Prostate gland (tissue), 2 donors: ENCODE results near the gene RPUSD4.

Experiments
- CTCF ChIP-seq, 4 experiments: fragments of 200-600 bp in 2 of 4; fragments of 450-650 bp in 2 of 4; sonication (generic) in 2 of 4; IDR thresholded peaks; 1 replicate in 3 of 4; 2 replicates in 1 of 4; pipeline ENCODE4 v1.5.1; 2016 to 2019; ENCODE audit warnings: antibody characterized with exemption in 4 of 4, mild to moderate bottlenecking in 2 of 4, moderate library complexity in 2 of 4
- POLR2A ChIP-seq: fragments of 450-650 bp; IDR thresholded peaks from one replicate; pipeline ENCODE4 v1.6.1; 2016; ENCODE audit warnings: antibody characterized with exemption, mild to moderate bottlenecking
- POLR2AphosphoS5 ChIP-seq: sonication (generic); formaldehyde crosslinking; IDR thresholded peaks from one replicate; pipeline ENCODE4 v1.6.1; 2017; ENCODE audit warnings: antibody characterized with exemption

- TF ChIP-seq POLR2A (no peak), CTCF (IDR thresholded peaks at IDR 0.05) (no peak), POLR2AphosphoS5 (no peak)
These were observed 48.3 kb downstream of the RPUSD4 start for GRCh38 chr11:126163074-126163700.
